Naive thymus-derived CD4-positive, alpha-beta T cell (primary cell): Measurements from ENCODE around the gene MXD4. TPM values are rescaled to one million over a fixed set of nuclear protein-coding genes. Genes with fewer than 3 reads are reported as not detected.

ENCODE experiments used
- ATAC-seq: fragments of 150-1000 bp; cut with Tn5 transposase; 2 replicates; pipeline ENCODE4 v1.10.0; 2021; ENCODE audit warnings: mild to moderate bottlenecking, moderate library complexity
- CTCF ChIA-PET: fragments of 350-600 bp; sonication (Branson Sonifier 250); formaldehyde crosslinking; loops from one replicate; lab custom pipeline; 2021; ENCODE audit warnings: antibody characterized with exemption; lab: Charles Lee
- POLR2A ChIA-PET: fragments of 350-600 bp; sonication (Branson Sonifier 250); formaldehyde crosslinking; loops from one replicate; lab custom pipeline; 2021; ENCODE audit warnings: antibody characterized with exemption, inconsistent platforms; lab: Charles Lee
- DNase-seq, 9 donors: peaks; one replicate each; pipeline versions ENCODE4 v3.0.0 to v3.0.0-alpha.2; 2020 to 2022; ENCODE audit warnings: mixed read lengths in 1 of 9
- H3K27ac ChIP-seq: one replicate; pipeline ENCODE4 v1.7.0; 2013; ENCODE audit warnings: mild to moderate bottlenecking, low read depth, low read length, moderate library complexity
- H3K27me3 ChIP-seq, 2 donors: one replicate each; pipeline ENCODE4 v1.7.0; 2013; ENCODE audit warnings: low read length in 2 of 2, mild to moderate bottlenecking in 2 of 2, moderate library complexity in 2 of 2; ENCODE audit not compliant: control insufficient read depth in 2 of 2, insufficient read depth in 2 of 2
- H3K36me3 ChIP-seq, 3 experiments: 1 replicate in 2 of 3; 2 replicates in 1 of 3; pipeline ENCODE4 v1.7.0; 2013; ENCODE audit warnings: low read length in 3 of 3, mild to moderate bottlenecking in 3 of 3, moderate library complexity in 1 of 3; ENCODE audit not compliant: insufficient read depth in 3 of 3, control insufficient read depth in 2 of 3
- H3K4me1 ChIP-seq, 2 donors: one replicate each; pipeline ENCODE4 v1.7.0; 2013; ENCODE audit warnings: low read length in 2 of 2, mild to moderate bottlenecking in 2 of 2, moderate library complexity in 1 of 2; ENCODE audit not compliant: control insufficient read depth in 2 of 2, insufficient read depth in 2 of 2
- H3K4me3 ChIP-seq: 2 replicates; pipeline ENCODE4 v1.7.0; 2013; ENCODE audit warnings: mild to moderate bottlenecking, low read length
- H3K9me3 ChIP-seq, 3 experiments: 1 replicate in 2 of 3; 2 replicates in 1 of 3; pipeline ENCODE4 v1.7.0; 2013; ENCODE audit warnings: low read length in 3 of 3; ENCODE audit not compliant: control insufficient read depth in 2 of 3
- H3K27ac Mint-ChIP-seq, 9 donors: one replicate each; pipeline ENCODE4 v1.8.0; 2020 to 2022; ENCODE audit warnings: mixed read lengths in 9 of 9, mild to moderate bottlenecking in 8 of 9, moderate library complexity in 5 of 9, inconsistent platforms in 2 of 9
- H3K27me3 Mint-ChIP-seq, 5 donors: one replicate each; pipeline ENCODE4 v1.8.0; 2021 to 2022; ENCODE audit warnings: mixed read lengths in 5 of 5, mild to moderate bottlenecking in 1 of 5
- H3K36me3 Mint-ChIP-seq, 5 donors: one replicate each; pipeline ENCODE4 v1.8.0; 2020 to 2022; ENCODE audit warnings: mixed read lengths in 5 of 5, mild to moderate bottlenecking in 3 of 5, inconsistent platforms in 1 of 5
- H3K4me1 Mint-ChIP-seq, 7 donors: one replicate each; pipeline ENCODE4 v1.8.0; 2020 to 2022; ENCODE audit warnings: mixed read lengths in 7 of 7, mild to moderate bottlenecking in 3 of 7, inconsistent platforms in 1 of 7
- H3K4me3 Mint-ChIP-seq, 10 donors: one replicate each; pipeline ENCODE4 v1.8.0; 2020 to 2022; ENCODE audit warnings: mild to moderate bottlenecking in 10 of 10, mixed read lengths in 10 of 10, moderate library complexity in 6 of 10, inconsistent platforms in 2 of 10
- H3K9me3 Mint-ChIP-seq, 11 donors: one replicate each; pipeline ENCODE4 v1.8.0; 2020 to 2022; ENCODE audit warnings: mixed read lengths in 11 of 11, mild to moderate bottlenecking in 4 of 11, inconsistent platforms in 1 of 11, moderate library complexity in 1 of 11
- intact Hi-C, 2 donors: fragments of 100-400 bp; cut with micrococcal nuclease; formaldehyde crosslinking; loops; one replicate each; pipeline ENCODE4 v1.15.1; 2023
- polyA plus RNA-seq, 2 donors: library from polyadenylated mRNA; unstranded; fragments of 300-500 nt; fragmentation: Illumina TruSeq; gene quantifications; one replicate each; pipeline ENCODE4 v1.2.3, GENCODE V29; 2021
- total RNA-seq, 6 experiments: library from RNA in 5 of 6; stranded (reverse) in 5 of 6; gene quantifications; 1 replicate in 5 of 6; 2 replicates in 1 of 6; pipeline ENCODE4 v1.2.3 and lab custom pipeline; 2021 to 2026

MXD4 gene
- total and polyA plus RNA-seq, 7 experiments from 2014 or later, result 18.9 to 106 (median 46.0) TPM

DNA sequence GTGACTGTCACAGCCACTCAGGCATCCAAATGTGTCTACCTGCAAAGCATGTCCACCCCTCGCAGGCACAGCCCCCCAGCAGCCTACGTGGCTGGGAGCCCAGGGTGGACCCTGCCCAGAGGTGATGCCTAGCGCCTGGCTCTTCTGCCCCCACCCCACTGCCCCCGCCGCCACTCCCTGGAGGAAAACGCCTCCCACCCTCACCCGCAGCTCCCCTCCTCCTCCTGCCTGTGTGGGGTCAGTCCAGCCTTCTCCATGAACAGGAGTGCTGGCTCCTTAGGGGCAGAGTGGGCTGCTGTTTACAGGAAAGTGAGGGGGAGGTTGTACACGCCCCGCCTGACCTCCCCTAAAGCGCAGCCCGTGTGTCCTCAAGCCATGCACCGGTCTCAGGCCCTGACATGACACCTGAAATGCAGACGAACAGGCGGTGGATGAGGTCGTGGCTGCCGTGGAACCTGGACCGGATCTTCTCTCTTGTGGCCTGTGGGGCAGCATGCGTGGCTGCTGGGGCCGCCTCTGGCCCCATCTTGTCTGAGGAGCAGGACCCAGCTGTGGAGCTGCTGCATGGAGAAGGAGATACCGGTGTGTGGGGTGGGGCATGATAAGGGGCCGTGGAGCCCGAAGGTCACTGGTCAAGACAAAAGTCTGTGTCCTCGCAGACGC lies 11.9 kb upstream of the MXD4 start:
- no peak overlapping the region for H3K4me3 Mint-ChIP-seq
- intact Hi-C loops, result no loop called here
- H3K9me3 ChIP-seq, result no peaks in the 10 kb centered on the region
- no peaks in the 10 kb centered on the region for H3K27me3 Mint-ChIP-seq
- H3K9me3 Mint-ChIP-seq, result peaks cover 0 to 1% (median 0%) of the 10 kb centered on the region in 11 donors
- POLR2A ChIA-PET, result interaction anchor here (1.1 kb wide), 1 partner anchor 11 kb away, joined by 3 read pairs; no protein-coding TSS in a partner anchor
- H3K4me1 Mint-ChIP-seq, result peaks cover 0 to 4% (median 0%) of the 10 kb centered on the region in 7 donors
- H3K4me3 ChIP-seq, result no peak overlapping the region
- H3K27ac Mint-ChIP-seq, result no peak overlapping the region
- no peaks in the 10 kb centered on the region for H3K27me3 ChIP-seq
- H3K4me1 ChIP-seq, result no peaks in the 10 kb centered on the region
- CTCF ChIA-PET, result no interaction called here
- peak; percentile 7 for ATAC-seq
- peaks cover 0 to 8% (median 3%) of the 10 kb centered on the region in 5 donors for H3K36me3 Mint-ChIP-seq
- H3K27ac ChIP-seq, result no peak overlapping the region
- H3K36me3 ChIP-seq, result no peaks in the 10 kb centered on the region
- DNase-seq, result no peak

DNA sequence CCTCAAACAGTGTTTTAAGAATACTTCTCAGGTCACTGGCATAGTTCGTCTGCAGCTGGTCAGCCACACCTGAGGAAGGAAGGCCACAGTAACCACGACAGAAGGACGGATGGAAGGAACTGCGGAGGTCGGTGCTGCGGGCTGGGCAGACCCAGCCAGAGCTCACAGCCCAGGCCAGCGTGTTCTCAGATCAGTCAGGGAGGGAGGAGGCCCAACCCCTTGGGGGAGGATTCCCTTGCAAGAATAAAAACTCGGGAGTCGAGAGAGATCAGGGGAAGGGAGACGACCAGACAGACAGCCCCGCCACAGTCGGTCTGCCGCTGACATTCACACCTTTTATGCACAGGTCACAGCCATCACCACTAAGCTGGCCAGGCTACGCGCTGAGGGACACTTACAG lies 11.3 kb upstream of the MXD4 start:
- H3K9me3 ChIP-seq, result no peaks in the 10 kb centered on the region
- Mint-ChIP-seq H3K27me3 (no peaks in the 10 kb centered on the region), H3K9me3 (peaks cover 0 to 1% (median 0%) of the 10 kb centered on the region in 11 donors), H3K4me3 (no peak overlapping the region), H3K27ac (no peak overlapping the region), H3K4me1 (peaks cover 0 to 4% (median 0%) of the 10 kb centered on the region in 7 donors), H3K36me3 (peaks cover 0 to 8% (median 3%) of the 10 kb centered on the region in 5 donors)
- intact Hi-C loops, result no loop called here
- no peaks in the 10 kb centered on the region for H3K36me3 ChIP-seq
- no peaks in the 10 kb centered on the region for H3K4me1 ChIP-seq
- no peak for ATAC-seq
- no peaks in the 10 kb centered on the region for H3K27me3 ChIP-seq
- no peak overlapping the region for H3K4me3 ChIP-seq
- no peak for DNase-seq
- ChIA-PET POLR2A (interaction anchor here (1.1 kb wide), 1 partner anchor 10 kb away, joined by 3 read pairs; no protein-coding TSS in a partner anchor), CTCF (no interaction called here)
- H3K27ac ChIP-seq, result no peak overlapping the region

DNA sequence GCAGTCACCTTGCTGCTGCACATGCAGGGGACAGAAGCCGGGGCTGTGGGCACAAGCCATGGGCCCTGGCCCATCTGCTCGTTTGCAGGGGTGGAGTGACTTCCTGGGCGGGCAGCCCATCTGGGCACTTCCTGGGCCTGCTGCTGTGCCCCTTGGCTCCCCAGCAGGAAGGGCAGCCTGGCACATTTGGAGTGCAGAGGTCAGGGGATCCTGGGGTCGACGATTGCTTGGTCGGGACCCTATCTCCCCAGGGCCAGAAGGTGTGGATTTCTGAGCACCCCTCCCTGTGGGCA lies 10.9 kb upstream of the MXD4 start:
- no peak overlapping the region for H3K27ac ChIP-seq
- ChIA-PET POLR2A (interaction anchor here (1.1 kb wide), 1 partner anchor 10 kb away, joined by 3 read pairs; no protein-coding TSS in a partner anchor), CTCF (no interaction called here)
- no peaks in the 10 kb centered on the region for H3K4me1 ChIP-seq
- H3K36me3 ChIP-seq, result no peaks in the 10 kb centered on the region
- H3K9me3 ChIP-seq, result no peaks in the 10 kb centered on the region
- ATAC-seq, result no peak
- Mint-ChIP-seq H3K9me3 (peaks cover 0 to 1% (median 0%) of the 10 kb centered on the region in 11 donors), H3K27ac (no peak overlapping the region), H3K27me3 (no peaks in the 10 kb centered on the region), H3K4me1 (peaks cover 0 to 4% (median 0%) of the 10 kb centered on the region in 7 donors), H3K36me3 (peaks cover 0 to 8% (median 3%) of the 10 kb centered on the region in 5 donors), H3K4me3 (no peak overlapping the region)
- H3K27me3 ChIP-seq, result no peaks in the 10 kb centered on the region
- H3K4me3 ChIP-seq, result no peak overlapping the region
- DNase-seq, result no peak
- intact Hi-C loops, result no loop called here

GRCh38 chr4:2272026-2272827 lies 10.3 kb upstream of the MXD4 start:
- H3K9me3 Mint-ChIP-seq, result peaks cover 0 to 1% (median 0%) of the 10 kb centered on the region in 11 donors
- Histone ChIP-seq H3K4me1 (no peaks in the 10 kb centered on the region), H3K36me3 (no peaks in the 10 kb centered on the region), H3K9me3 (no peaks in the 10 kb centered on the region), H3K27me3 (no peaks in the 10 kb centered on the region), H3K27ac (no peak overlapping the region), H3K4me3 (no peak overlapping the region)
- DNase-seq, result no peak
- no peak overlapping the region for H3K4me3 Mint-ChIP-seq
- ChIA-PET POLR2A (interaction anchor here (1.1 to 1.9 kb wide), 2 partner anchors 9 to 10 kb away, joined by 3 to 4 read pairs; partner anchors contain the start of gene MXD4), CTCF (no interaction called here)
- peaks cover 0 to 4% (median 0%) of the 10 kb centered on the region in 7 donors for H3K4me1 Mint-ChIP-seq
- H3K36me3 Mint-ChIP-seq, result peaks cover 0 to 8% (median 3%) of the 10 kb centered on the region in 5 donors
- H3K27me3 Mint-ChIP-seq, result no peaks in the 10 kb centered on the region
- no peak for ATAC-seq
- intact Hi-C loops, result no loop called here
- H3K27ac Mint-ChIP-seq, result peak overlapping the region in 1 of 9 donors; percentile 70

DNA sequence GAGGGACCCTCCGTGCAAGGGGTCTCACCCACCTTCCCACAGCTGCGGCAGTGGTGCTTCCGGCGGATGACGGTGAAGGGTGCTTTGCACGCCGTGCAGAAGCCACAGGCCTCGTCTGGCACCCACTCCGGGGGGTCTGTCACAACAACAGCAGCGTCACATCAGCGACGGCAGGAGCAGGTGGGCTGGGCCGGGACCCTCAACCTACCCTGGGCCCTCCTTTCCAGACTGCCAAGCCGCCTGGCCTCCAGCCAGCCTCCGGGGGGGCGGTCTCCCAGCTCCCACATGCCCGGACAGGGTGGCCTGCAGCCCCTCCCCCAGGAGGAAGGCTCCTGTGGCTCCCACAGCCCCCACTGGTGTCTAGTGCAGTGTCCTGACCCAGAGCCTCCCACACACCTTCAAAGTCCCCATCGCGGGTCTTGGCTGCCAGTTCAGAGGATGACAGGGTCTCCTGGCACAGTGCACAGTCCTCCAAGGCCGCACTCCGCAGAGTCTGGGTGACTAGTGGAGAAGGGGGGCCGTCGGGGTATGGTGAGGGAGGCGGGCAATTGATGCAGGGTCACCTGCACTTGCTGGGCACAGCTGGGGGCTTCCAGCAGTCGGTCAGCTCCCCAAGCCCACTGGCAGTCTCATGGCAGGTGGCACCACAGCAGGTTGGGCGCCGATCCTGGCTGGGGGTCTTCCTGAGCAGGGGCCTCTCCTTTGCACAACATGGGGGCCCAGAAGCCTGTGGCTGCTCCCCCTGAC lies 9.5 kb upstream of the MXD4 start:
- Histone ChIP-seq H3K4me3 (no peak overlapping the region), H3K9me3 (no peaks in the 10 kb centered on the region), H3K27ac (no peak overlapping the region), H3K4me1 (no peaks in the 10 kb centered on the region), H3K36me3 (no peaks in the 10 kb centered on the region), H3K27me3 (no peaks in the 10 kb centered on the region)
- ATAC-seq (no peak), DNase-seq (no peak)
- Mint-ChIP-seq H3K27ac (no peak overlapping the region), H3K4me3 (no peak overlapping the region), H3K36me3 (peaks cover 0 to 8% (median 3%) of the 10 kb centered on the region in 5 donors), H3K9me3 (peaks cover 0 to 1% (median 0%) of the 10 kb centered on the region in 11 donors), H3K27me3 (no peaks in the 10 kb centered on the region), H3K4me1 (peaks cover 0 to 4% (median 0%) of the 10 kb centered on the region in 7 donors)
- CTCF ChIA-PET, result no interaction called here
- intact Hi-C loops, result no loop called here
- POLR2A ChIA-PET, result interaction anchor here (1.9 kb wide), 1 partner anchor 9 kb away, joined by 4 read pairs; the partner anchor contains the start of gene MXD4

GRCh38 chr4:2270341-2271165 lies 8.6 kb upstream of the MXD4 start:
- Histone ChIP-seq H3K36me3 (no peaks in the 10 kb centered on the region), H3K27ac (no peak overlapping the region), H3K9me3 (no peaks in the 10 kb centered on the region), H3K4me1 (no peaks in the 10 kb centered on the region), H3K27me3 (no peaks in the 10 kb centered on the region), H3K4me3 (no peak overlapping the region)
- ChIA-PET POLR2A (interaction anchor here (1.9 kb wide), 1 partner anchor 8 kb away, joined by 4 read pairs; the partner anchor contains the start of gene MXD4), CTCF (no interaction called here)
- Mint-ChIP-seq H3K4me3 (no peak overlapping the region), H3K9me3 (peaks cover 0 to 1% (median 0%) of the 10 kb centered on the region in 11 donors), H3K4me1 (peaks cover 0 to 4% (median 0%) of the 10 kb centered on the region in 7 donors), H3K27me3 (no peaks in the 10 kb centered on the region), H3K36me3 (peaks cover 0 to 8% (median 3%) of the 10 kb centered on the region in 5 donors), H3K27ac (peak overlapping the region in 1 of 9 donors; percentile 55)
- ATAC-seq (no peak), DNase-seq (no peak)
- intact Hi-C loops, result no loop called here
